Sigmoid colon (tissue), 3 donors: Measurements from ENCODE around the gene PTCH1.

Source experiments
- POLR2A ChIP-seq, 2 donors: fragments of 450-650 bp; IDR thresholded peaks; one replicate each; pipeline ENCODE4 v1.6.1; 2016; ENCODE audit warnings: antibody characterized with exemption in 2 of 2, mild to moderate bottlenecking in 2 of 2, moderate library complexity in 2 of 2
- TF ChIP-seq, protein P1 (sequence below), 4 experiments: fragments of 450-650 bp in 3 of 4; fragments of 200-600 bp in 1 of 4; IDR thresholded peaks; one replicate each; pipeline ENCODE4 v1.5.1; 2016 to 2019; ENCODE audit warnings: antibody characterized with exemption in 4 of 4, mild to moderate bottlenecking in 3 of 4, moderate library complexity in 2 of 4

DNA sequence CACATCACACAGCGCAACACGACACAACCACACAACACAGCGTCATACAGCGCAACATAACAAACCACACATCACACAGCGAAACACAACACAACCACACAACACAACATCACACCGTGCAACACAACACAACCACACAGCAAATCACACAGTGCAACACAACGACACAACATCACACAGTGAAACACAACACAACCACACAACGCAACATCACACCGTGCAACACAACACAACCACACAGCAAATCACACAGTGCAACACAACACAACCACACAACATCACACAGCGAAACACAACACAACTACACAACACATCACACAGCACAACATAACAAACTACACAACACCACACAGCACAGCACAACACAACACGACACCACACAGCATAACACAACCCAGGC is 40.4 kb upstream of the PTCH1 start:
- TF ChIP-seq, protein P1, sequence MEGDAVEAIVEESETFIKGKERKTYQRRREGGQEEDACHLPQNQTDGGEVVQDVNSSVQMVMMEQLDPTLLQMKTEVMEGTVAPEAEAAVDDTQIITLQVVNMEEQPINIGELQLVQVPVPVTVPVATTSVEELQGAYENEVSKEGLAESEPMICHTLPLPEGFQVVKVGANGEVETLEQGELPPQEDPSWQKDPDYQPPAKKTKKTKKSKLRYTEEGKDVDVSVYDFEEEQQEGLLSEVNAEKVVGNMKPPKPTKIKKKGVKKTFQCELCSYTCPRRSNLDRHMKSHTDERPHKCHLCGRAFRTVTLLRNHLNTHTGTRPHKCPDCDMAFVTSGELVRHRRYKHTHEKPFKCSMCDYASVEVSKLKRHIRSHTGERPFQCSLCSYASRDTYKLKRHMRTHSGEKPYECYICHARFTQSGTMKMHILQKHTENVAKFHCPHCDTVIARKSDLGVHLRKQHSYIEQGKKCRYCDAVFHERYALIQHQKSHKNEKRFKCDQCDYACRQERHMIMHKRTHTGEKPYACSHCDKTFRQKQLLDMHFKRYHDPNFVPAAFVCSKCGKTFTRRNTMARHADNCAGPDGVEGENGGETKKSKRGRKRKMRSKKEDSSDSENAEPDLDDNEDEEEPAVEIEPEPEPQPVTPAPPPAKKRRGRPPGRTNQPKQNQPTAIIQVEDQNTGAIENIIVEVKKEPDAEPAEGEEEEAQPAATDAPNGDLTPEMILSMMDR (IDR thresholded peaks at IDR 0.05) = no peak
- no peak for TF ChIP-seq POLR2A (IDR thresholded peaks at IDR 0.05)
